COLO829 (cell line): ENCODE results near the gene AHDC1.

ENCODE experiments used
- DNase-seq: peaks from one replicate; pipeline ENCODE4 v3.0.0; 2012; ENCODE audit warnings: low spot score

Gene AHDC1

GRCh38 chr1:27612718-27613117 lies 8.8 kb upstream of the AHDC1 start:
- DNase-seq: no peak

GRCh38 chr1:27611450-27611849 lies 7.5 kb upstream of the AHDC1 start:
- no peak for DNase-seq

- no peak for DNase-seq
Observed at GRCh38 chr1:27609618-27610240, 5.8 kb upstream of the AHDC1 start.

- DNase-seq: no peak
Observed at GRCh38 chr1:27609210-27609555, 5.2 kb upstream of the AHDC1 start.

GRCh38 chr1:27607239-27607804 lies 3.4 kb upstream of the AHDC1 start:
- DNase-seq: no peak

- DNase-seq: no peak
Observed at GRCh38 chr1:27606708-27607238, 2.8 kb upstream of the AHDC1 start.

- no peak for DNase-seq
Observed at GRCh38 chr1:27605796-27606707, 2.1 kb upstream of the AHDC1 start.

GRCh38 chr1:27605300-27605766 lies 1.4 kb upstream of the AHDC1 start:
- no peak for DNase-seq

- DNase-seq: no peak
Observed at GRCh38 chr1:27604579-27605299, 795 bp upstream of the AHDC1 start.

GRCh38 chr1:27603309-27603680 lies 649 bp downstream of the AHDC1 start:
- no peak for DNase-seq

- no peak for DNase-seq
Observed at GRCh38 chr1:27602462-27603308, 1.3 kb downstream of the AHDC1 start.

GRCh38 chr1:27601771-27602461 lies 2.0 kb downstream of the AHDC1 start:
- DNase-seq: no peak

- DNase-seq: no peak
Observed at GRCh38 chr1:27601321-27601770, 2.6 kb downstream of the AHDC1 start.

- DNase-seq: no peak
Observed at GRCh38 chr1:27600498-27601175, 3.3 kb downstream of the AHDC1 start.

GRCh38 chr1:27599605-27600497 lies 4.1 kb downstream of the AHDC1 start:
- no peak for DNase-seq

GRCh38 chr1:27598902-27599528 lies 4.9 kb downstream of the AHDC1 start:
- no peak for DNase-seq

- DNase-seq: no peak
Observed at GRCh38 chr1:27598295-27598687, 5.7 kb downstream of the AHDC1 start.

- no peak for DNase-seq
Observed at GRCh38 chr1:27597516-27598294, 6.2 kb downstream of the AHDC1 start.
